ENCODE results near the gene APOBEC3G.

GRCh38 chr22:39103431-39103830 lies 26.4 kb downstream of the APOBEC3G start:
- no peak for TF ChIP-seq POLR2AphosphoS5 (IDR thresholded peaks at IDR 0.05)
- TF ChIP-seq CTCF (IDR thresholded peaks at IDR 0.05): no peak

Data from esophagus muscularis mucosa (tissue), 3 donors.